RPMI7951 (cell line): Measurements from ENCODE around the gene IFT74. TPM values are rescaled to one million over a fixed set of nuclear protein-coding genes. Genes with fewer than 3 reads are reported as not detected.
A peak's percentile ranks its signal among the peaks of the same experiment; 100 is the strongest.

Source experiments
- DNase-seq: peaks from one replicate; pipeline ENCODE4 v3.0.0-alpha.2; 2012; ENCODE audit warnings: low read depth
- total RNA-seq: library from RNA; depleted of rRNA; stranded (reverse); fragments of >200 nt; shearing (Covaris generic); gene quantifications from 2 replicates; pipeline ENCODE4 v1.2.3, GENCODE V29; 2014

IFT74 gene
- total RNA-seq, 1 experiment from 2014 or later: 20.2 TPM

DNA sequence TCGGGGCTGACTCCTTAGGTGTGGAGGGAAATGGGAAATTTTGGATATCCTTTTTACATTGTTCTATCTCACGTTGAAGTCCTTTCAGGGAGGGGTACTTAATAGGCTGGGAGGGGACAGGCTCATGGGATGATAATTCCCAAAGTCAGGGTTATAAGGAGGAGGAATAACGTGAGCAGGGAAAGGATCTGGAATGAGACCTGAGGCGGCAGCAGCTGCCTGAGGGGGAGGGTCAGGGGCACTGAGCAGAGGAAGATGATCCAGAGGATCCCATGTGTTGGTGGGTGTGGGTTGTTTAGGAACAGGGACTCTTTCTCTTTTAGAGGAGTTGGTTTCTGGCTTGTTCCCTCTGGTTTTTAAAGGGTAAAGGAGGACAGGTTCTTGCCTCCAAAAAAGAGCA, 18.7 kb downstream of the IFT74 start:
- DNase-seq: no peak

DNA sequence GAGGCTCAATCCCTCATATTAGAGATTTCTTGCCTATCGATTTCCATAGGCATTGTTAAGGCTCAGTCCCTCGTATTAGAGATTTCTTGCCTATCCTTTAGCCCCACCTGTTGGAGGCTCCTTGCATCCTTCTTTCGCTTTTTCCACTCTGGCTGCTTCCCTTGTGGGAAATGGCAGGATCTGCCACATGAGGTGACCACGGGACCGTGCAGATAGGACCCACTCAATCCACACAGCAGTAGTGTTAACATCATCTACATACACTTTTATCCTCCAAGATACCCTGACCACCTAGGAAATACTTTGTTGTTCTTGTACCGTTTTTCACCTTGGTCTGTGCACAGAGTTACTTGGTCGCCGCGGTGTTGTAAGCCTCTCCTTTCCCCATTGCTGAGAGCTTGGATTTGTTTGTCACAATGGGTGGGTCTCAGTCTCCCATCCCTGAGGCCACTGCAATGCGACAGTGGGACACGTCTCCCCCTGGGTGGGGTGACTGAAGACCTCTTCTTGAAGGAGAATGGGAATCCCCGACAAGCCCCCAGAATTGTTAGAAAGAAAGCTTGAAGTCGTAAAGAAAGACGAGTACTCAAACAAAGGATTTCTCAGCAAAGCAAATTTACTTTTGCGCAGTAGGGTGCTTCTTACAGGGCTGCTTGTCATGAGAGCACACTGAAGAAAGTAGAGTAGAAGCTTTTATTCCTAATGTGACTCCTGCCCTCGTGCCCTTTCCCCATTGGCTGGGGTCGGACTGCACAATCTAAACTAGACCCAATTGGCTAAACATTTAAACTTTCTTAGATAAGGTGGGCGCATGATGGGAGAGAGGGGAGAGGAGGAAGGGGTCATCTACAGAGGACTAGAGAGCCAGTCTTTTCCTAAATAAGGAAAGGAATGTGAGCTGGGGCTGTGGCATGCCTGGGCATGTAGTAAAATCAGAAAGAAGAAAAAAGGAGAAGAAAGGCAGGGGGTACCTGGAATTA, 19.8 kb downstream of the IFT74 start:
- DNase-seq: peak; percentile 53

DNA sequence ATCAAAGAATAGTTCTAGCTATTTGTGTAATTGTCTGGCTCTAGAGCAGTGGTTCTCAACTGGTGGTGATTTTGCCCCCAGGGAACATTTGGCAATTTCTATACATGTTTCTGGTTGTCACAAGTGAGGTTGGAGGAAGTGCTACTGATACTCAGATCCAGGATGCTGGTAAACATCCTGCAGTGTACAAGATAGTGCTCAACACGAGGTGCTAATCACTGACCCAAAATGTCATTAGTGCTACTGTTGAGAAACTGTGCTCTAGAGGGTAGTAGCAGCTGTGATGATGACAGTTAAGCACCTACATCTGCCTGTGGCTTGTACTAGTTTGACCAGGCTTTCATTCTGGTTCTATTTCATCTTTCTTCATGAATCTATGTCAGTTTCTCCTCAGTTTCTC, 27.1 kb downstream of the IFT74 start:
- no peak for DNase-seq

DNA sequence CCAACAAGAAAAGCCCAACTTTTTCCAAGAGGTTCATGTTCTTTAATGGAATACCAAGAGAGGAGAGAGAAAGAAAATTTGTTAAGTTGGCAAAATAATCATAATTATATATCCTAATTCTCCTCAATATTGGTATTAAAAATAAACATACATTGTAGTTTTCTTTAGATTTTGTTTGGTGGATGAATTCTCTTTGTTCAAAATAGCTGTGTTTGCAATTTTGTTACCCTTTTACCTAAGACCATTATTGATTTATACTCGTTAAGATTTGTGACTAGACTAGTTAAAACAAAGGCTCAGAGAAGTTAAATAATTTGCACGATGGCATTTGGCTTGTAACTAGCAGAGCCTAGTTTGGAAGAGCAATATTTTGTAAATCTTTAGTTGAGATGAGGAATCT, 39.6 kb downstream of the IFT74 start:
- DNase-seq: no peak

DNA sequence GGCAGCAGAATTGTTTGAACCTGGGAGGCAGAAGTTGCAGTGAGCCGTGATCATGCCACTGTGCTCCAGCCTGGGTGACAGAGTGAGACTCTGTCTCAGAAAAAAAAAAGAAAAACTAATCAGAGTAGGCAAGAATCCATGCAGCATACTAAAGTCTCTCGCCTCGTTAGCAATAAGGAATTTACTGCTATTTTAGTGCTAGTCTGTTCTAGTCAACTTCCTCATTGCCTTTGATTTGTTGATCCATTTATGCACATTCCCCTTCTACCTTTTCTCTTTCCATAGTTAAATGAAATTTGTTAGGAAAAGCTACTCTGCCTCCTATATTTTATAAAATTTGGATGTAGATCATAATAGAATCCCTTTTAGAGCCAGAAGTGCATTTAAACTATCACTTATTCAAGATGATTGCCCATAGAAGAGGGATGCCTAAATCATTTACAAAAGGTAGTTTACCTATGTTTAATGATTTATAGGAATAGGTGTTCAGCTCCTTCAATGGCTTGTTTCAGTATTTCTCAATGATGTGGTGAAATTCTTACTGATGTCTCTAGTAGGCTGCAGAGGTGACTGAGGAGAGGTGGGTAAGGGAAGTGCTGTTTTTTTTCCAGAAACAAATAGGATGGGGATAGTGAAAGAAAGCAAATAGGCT, 47.3 kb downstream of the IFT74 start:
- no peak for DNase-seq

DNA sequence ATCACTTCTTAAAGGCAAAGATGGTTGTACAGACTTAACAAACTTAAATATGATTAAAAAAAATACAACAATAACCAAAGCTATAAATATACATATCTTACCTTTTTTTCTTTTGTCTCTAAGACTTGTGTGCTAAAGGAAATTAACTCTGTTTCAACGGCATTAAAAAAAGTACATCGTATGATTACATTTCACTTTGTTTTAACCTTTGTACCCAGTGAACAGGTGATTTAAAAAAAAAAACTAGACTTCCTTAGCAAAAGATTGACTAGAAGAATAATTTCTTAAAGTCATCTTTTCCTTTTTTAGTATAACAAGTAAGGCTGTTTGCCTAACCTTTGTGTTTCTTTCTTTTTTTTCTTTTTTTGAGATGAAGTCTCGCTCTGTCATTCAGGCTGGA, 49.3 kb downstream of the IFT74 start, which contains the start of gene LRRC19:
Gene LRRC19, minus strand, starts transcription at position 182 of the 400 bp plus-strand sequence. CDS start 5,978 bp downstream, outside the sequence.
- no peak for DNase-seq

DNA sequence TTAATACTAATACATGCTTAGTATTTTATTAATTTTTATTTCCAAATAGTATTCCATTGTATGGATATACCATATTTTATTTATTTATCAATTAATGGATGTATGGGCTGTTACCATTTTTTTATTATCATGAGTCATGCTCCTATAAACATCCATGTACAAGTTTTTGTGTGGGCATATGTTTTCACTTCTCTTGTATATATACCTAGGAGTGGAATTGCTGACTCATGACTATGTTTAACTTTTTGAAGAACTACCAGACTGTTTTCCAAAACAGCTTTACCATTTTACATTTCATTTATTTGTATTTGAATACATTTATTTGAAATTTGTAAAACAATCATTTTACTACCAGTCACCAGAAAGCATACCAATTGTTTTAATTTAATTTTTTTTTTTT, 63.4 kb downstream of the IFT74 start:
- DNase-seq: peak; percentile 1

DNA sequence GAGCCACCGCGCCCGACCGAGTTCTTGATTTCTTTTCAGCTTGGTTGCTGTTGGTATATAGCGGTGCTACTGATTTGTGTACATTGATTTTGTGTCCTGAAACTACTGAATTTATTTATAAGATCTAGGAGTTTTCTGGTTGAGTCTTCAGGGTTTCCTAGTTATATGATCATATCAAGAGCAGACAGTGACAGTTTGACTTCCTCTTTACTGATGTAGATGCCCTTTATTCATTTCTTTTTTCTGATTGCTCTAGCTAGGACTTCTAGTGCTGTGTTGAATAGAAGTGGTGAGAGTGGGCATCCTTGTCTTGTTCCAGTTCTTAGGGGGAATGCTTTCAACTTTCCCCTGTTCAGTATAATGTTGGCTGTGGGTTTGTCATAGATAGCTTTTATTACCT, 66.7 kb downstream of the IFT74 start:
- DNase-seq: no peak

DNA sequence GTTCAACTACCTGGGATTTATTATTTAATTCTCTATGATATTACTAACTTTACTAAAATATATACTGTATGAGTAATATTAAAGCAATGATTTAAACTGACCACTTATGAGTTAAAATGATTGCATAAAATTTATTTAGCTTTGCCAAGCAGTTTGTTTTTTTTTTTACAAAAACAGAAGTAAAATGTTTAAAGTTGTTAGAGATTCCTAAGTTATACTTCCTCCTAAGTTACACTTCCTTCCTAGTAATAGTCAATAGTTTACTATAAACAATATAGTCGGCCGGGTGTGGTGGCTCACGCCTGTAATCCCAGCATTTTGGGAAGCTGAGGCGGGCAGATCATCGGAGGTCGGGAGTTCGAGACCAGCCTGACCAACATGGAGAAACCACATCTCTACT, 73.0 kb downstream of the IFT74 start:
- no peak for DNase-seq

DNA sequence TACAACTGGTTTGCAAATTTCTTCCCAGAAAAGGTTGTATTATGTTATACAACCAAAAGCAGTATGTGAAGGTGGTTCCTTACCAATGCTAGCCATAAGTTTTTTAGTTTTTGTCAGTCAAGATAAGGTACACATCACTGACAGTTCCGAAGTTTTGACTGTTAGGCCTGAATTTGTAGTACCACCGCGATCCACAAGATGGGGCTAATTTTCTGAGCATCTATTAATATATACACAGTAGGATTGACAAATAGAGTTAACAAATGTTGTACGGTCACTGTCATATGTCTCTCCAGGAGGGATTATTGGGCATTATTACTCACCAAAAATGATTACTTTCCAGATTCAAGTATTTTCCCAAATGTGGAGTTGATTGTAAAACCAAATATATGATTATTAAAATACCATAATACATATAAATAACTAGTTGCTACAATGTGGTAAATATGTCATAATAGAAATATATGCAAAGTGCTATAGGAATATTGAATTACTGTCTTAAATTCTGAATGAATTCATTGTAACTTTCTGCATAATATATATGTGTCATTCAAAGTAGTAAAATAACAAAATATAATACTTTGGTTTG, 77.7 kb downstream of the IFT74 start:
- DNase-seq: peak; percentile 32

DNA sequence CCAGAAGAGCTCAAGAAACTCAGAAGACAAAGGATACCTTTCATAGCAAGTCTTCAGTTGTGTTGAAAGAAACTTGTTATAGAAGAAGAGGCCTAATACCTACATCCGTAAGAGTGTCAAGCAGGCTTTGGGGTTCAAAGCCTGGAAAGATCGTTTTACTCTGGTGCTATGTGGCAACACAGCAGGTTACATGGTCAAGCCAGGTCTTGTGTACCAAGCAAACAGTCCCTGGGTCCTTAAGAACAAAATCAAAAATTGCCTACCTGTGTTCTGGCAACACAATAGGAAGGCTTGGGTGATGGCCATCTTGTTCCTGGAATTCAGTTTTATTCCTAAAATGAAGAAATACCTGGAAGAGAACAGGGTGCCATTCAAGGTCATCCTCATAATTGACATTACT, 81.3 kb downstream of the IFT74 start:
- no peak for DNase-seq

DNA sequence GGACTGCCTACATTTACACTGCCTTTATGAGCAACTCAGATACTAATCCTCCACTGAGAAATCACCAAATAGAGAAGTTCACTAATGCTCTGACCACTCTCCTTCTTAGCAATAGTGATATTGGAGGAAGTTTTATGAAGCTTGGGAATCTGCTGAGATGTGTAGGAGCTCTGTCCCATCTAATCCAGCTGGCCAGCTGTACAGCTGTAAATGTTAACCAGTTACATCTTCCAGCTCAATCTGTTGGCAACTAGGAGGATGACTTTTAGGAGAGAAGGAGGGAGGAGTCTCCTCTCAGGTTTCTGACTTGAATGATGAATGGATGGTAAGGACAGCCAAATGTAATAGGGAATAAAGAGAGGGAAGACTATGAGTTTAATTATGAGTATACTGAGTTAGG, 85.5 kb downstream of the IFT74 start:
- DNase-seq: no peak

DNA sequence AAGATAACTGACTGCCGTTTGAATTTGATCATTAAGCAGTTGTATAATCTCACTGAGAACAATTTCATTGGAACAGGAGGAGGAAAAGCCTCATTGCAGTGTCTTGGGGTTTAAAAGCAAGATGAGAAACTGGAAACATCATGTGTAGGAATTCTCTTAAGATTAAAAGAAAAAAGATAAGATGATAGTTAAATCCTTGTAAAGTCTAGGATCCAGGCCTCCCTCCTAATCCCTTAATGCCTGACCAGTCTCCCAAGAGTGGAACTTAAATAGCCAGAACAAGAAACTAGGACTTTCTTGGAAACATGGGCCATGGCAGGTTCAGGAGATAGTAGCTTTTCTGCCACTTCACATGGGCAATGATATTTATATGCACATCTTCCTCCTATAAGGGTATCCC, 86.3 kb downstream of the IFT74 start:
- no peak for DNase-seq

DNA sequence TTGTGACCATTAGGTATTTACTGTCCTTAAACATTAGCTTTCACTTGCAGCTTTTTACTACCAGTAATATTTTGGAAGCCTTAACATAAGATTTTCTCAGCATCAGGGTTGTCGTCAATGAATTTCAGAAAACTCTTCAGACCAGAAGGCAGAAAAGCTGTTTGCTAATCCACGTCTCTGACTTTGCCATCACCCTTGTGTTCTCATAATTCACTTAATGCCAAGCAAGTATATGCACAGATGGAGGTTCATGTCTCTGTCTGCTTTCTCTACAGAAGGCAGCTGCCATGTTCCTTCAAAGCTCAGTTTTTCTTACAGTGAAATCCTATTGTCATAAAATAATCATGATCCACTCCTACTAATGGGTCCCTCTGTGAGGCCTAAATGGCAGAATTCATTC, 87.0 kb downstream of the IFT74 start:
- no peak for DNase-seq

DNA sequence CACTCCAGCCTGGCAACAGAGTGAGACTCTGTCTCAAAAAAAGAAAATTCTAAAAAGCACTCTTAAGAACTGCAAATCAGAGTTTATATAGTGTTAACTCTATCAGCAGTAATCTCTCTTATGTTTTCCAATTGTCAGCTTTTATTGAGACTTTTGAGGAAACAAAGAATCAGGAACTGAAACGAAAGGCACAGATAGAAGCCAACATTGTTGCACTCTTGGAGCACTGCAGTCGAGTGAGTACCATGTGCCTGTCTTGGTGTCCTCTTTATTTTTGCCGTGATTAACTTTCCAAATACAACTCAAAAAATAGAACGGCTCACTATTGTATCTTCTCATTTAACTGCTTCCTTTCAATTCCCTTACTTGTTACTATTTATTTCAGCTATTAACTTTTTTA, 90.9 kb downstream of the IFT74 start:
- DNase-seq: no peak

DNA sequence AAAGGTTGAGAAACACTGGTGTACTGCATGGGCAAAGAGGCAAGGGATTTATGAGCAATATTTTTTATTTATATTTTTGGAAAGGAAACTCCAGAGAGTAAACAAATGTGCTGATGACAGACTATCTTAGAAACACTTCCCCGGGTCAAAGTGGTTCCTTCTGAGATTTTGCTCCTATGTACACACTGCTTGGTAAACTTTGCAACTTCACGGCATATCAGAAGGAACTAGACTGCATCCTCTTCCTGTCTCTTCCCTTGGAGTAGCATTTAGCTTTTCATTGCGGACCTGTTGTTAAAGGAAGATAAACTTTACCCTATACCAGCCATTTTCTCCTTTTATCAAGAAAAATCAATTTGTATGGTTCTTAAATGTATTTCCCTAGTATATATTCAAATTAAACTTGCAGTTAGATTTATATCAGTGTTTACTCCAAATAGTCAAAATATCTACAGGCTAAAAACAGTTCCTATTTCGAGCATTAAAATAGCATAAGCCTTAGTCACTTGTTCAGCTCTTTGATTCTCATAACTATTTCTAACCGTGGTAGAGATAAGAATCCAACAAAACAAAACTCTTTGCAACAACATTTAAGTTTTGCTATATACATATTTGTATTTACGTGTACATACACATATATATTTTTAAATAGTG, 97.3 kb downstream of the IFT74 start:
- no peak for DNase-seq

DNA sequence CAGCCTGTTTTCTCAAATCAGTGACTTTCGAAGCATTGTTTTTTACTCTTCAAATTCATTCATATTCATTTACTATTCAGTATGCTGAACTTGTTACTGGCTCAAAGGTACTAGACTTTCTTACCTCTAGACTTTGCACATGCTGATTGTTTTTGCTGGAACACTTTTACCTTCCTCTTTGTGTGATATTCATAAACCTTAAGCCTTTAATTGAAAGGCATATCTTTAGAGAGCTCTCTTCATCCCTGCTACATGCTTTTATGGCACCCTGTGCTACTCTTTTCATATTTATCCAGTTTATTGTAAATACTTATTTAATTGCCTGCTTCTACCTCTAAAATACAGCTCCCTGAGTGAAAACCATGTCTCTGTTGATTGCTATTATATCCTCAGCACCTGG, 97.9 kb downstream of the IFT74 start:
- DNase-seq: no peak

DNA sequence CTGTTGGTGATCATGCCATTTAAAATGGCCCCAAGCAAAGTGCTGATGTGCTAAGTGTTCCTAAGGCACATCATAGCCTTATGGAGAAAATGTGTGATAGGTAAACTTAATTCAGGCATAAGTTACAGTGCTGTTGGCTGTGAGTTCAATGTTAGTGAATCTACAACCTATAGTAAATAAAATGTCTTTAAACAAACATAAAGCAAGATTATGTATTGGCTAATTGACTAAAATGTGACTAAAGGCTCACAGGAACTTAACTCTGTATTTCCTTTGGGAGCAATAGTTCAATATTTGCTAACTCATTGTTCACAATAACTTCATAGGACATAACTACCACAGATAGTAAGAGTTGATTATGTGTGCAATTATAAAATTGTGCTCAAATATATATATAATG, 98.6 kb downstream of the IFT74 start:
- DNase-seq: no peak

DNA sequence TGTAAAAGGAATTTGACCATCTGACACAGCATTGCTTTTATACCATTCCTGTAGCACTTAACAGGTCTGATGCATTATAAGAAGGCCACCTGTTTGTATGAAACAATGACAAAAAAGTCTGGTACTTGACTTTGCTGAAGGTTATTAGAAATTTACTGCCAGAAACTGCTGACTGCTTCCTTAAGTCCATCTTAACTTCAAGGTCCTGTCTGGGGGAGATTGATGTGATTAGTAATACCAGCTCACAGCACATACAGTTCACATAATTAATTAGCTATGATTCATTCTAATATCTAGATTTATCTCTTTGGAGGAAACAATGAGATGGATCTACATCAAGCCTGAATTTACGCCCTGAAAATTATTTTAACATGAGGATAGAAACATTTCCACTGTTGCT, 103.2 kb downstream of the IFT74 start:
- no peak for DNase-seq

DNA sequence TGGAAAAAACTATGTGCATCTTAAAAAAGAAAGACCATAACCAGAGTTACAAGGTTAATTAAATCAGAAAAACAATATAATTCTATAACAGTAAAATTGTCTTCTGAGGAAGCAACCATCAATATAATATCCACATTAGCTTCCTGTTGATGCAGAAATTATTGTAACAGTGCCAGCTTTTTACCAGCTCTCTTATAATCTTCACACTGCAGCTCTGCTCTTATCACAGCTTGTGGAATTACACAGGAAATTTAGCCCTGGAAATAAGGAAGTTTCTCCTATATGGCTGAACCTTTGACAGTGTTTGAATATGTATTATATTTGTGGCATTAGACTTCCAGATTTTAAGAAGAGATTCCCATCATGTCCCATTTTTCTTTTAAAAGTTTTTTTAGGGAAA, 103.7 kb downstream of the IFT74 start:
- DNase-seq: no peak

DNA sequence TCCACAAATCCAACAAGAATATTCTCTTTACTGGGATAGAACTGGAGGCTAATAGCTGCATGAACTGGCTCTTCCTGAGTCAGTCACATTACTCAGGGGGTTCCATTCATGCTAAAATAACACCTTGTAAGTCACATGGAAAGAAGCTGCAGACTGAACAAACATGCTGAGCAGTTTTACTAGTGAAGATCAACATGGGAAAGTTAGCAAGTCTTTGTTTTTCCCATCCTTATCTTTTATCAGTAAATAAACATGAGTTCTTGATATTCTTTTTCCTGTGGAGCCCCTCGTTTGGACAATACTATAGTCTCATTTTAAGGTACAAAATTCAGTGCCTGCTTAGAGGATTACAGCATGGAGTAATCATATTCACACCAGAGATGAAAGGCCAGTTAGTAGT, 109.1 kb downstream of the IFT74 start:
- DNase-seq: no peak
